Chondrocyte (in vitro differentiated cells): ENCODE data around the gene GDAP1L1. TPM values are rescaled to one million over a fixed set of nuclear protein-coding genes. Genes with fewer than 3 reads are reported as not detected.
"Not testable (repeated sequence)": the region's sequence is repeated elsewhere in the genome, so short reads cannot be mapped to it uniquely, and the experiment has no call there.

Source experiments
- DNase-seq: peaks from one replicate; pipeline ENCODE4 v3.0.0; 2021; ENCODE audit warnings: mixed read lengths, low spot score
- H3K27ac Mint-ChIP-seq: one replicate; pipeline ENCODE4 v1.8.0; 2021; ENCODE audit warnings: mild to moderate bottlenecking, moderate library complexity, mixed read lengths; ENCODE audit not compliant: unreplicated experiment
- H3K27me3 Mint-ChIP-seq: 2 replicates; pipeline ENCODE4 v1.8.0; 2021; ENCODE audit warnings: low read depth, mixed read lengths
- H3K36me3 Mint-ChIP-seq: 2 replicates; pipeline ENCODE4 v1.8.0; 2021; ENCODE audit warnings: low read depth, mixed read lengths
- H3K4me1 Mint-ChIP-seq: 2 replicates; pipeline ENCODE4 v1.8.0; 2021; ENCODE audit warnings: low read depth, mild to moderate bottlenecking, mixed read lengths
- H3K4me3 Mint-ChIP-seq: one replicate; pipeline ENCODE4 v1.8.0; 2021; ENCODE audit warnings: mild to moderate bottlenecking, moderate library complexity, mixed read lengths; ENCODE audit not compliant: unreplicated experiment
- H3K9me3 Mint-ChIP-seq: 2 replicates; pipeline ENCODE4 v1.8.0; 2021; ENCODE audit warnings: low read depth, mixed read lengths
- total RNA-seq: library from RNA; stranded (reverse); gene quantifications from 3 replicates; pipeline ENCODE4 v1.2.1, GENCODE V29; 2021
- TF ChIP-seq, protein P1 (sequence below): fragments of 200-600 bp; sonication (generic); IDR thresholded peaks from 2 replicates; pipeline ENCODE4 v1.5.0; 2021; ENCODE audit warnings: antibody characterized with exemption, mild to moderate bottlenecking, moderate library complexity

Gene GDAP1L1
- total RNA-seq, 1 donor from 2014 or later = not detected

DNA sequence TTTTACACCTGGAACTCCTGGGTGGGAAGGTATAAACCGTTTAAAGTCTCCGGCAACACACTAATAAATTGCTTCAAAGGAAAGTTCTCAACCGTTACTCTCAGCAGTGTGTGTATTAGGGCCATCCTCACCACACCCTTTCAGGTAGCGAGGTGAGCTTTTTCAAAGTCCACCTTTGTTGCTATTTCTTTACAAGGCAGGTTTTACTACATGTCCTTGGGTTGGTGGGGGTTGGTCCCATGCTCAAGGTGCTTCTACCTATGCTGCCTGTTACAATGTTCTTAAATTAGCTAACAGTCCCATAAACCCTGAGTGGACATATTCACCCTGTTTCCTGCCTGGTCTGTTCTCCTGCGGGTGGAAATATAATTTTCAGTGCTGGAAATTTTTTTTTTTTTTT is 23.4 kb upstream of the GDAP1L1 start:
- TF ChIP-seq, protein P1, sequence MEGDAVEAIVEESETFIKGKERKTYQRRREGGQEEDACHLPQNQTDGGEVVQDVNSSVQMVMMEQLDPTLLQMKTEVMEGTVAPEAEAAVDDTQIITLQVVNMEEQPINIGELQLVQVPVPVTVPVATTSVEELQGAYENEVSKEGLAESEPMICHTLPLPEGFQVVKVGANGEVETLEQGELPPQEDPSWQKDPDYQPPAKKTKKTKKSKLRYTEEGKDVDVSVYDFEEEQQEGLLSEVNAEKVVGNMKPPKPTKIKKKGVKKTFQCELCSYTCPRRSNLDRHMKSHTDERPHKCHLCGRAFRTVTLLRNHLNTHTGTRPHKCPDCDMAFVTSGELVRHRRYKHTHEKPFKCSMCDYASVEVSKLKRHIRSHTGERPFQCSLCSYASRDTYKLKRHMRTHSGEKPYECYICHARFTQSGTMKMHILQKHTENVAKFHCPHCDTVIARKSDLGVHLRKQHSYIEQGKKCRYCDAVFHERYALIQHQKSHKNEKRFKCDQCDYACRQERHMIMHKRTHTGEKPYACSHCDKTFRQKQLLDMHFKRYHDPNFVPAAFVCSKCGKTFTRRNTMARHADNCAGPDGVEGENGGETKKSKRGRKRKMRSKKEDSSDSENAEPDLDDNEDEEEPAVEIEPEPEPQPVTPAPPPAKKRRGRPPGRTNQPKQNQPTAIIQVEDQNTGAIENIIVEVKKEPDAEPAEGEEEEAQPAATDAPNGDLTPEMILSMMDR = no peak
- Mint-ChIP-seq H3K4me1 (peaks cover 8% of the 10 kb centered on the region), H3K36me3 (no peaks in the 10 kb centered on the region), H3K4me3 (no peak overlapping the region), H3K27ac (no peak overlapping the region), H3K9me3 (no peaks in the 10 kb centered on the region), H3K27me3 (no peaks in the 10 kb centered on the region)
- no peak for DNase-seq

- Mint-ChIP-seq H3K27me3 (no peaks in the 10 kb centered on the region), H3K9me3 (no peaks in the 10 kb centered on the region), H3K27ac (no peak overlapping the region)
Measured at GRCh38 chr20:44224637-44225036, 22.5 kb upstream of the GDAP1L1 start.

GRCh38 chr20:44228465-44229258 is 18.4 kb upstream of the GDAP1L1 start:
- TF ChIP-seq, protein P1 = no peak
- Mint-ChIP-seq H3K4me1 (peaks cover 7% of the 10 kb centered on the region), H3K27me3 (no peaks in the 10 kb centered on the region), H3K36me3 (no peaks in the 10 kb centered on the region), H3K9me3 (no peaks in the 10 kb centered on the region), H3K27ac (no peak overlapping the region), H3K4me3 (no peak overlapping the region)
- DNase-seq = no peak

More at GRCh38 chr20:44224637-44225036, 22.5 kb upstream of the GDAP1L1 start:
- peaks cover 3% of the 10 kb centered on the region for H3K4me1 Mint-ChIP-seq
- no peaks in the 10 kb centered on the region for H3K36me3 Mint-ChIP-seq
- DNase-seq = no peak
- TF ChIP-seq, protein P1 = no peak
- H3K4me3 Mint-ChIP-seq = no peak overlapping the region

DNA sequence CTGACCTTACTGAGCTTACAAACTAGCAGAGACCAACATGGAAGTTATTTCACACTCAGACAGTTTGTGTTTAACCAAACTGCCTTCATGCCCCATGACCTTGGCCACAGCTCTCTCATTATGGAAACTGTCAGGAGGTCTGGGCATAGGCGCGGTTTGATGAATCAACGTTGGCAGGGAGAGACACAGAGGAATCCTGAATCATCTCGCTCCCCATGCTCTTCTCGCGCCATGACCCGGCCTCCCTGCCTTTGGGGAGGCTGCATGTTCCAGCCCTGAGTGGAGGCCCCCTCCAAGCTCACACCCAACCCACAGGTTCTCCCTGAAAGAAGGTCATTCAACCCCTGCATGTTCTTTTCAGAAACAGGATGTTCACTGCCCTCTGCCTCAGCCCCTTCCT is 15.9 kb upstream of the GDAP1L1 start:
- no peaks in the 10 kb centered on the region for H3K36me3 Mint-ChIP-seq
- H3K27me3 Mint-ChIP-seq = no peaks in the 10 kb centered on the region
- H3K4me1 Mint-ChIP-seq = peaks cover 7% of the 10 kb centered on the region
- TF ChIP-seq, protein P1 = no peak
- no peak overlapping the region for H3K27ac Mint-ChIP-seq
- no peak for DNase-seq
- H3K4me3 Mint-ChIP-seq = no peak overlapping the region
- H3K9me3 Mint-ChIP-seq = no peaks in the 10 kb centered on the region

DNA sequence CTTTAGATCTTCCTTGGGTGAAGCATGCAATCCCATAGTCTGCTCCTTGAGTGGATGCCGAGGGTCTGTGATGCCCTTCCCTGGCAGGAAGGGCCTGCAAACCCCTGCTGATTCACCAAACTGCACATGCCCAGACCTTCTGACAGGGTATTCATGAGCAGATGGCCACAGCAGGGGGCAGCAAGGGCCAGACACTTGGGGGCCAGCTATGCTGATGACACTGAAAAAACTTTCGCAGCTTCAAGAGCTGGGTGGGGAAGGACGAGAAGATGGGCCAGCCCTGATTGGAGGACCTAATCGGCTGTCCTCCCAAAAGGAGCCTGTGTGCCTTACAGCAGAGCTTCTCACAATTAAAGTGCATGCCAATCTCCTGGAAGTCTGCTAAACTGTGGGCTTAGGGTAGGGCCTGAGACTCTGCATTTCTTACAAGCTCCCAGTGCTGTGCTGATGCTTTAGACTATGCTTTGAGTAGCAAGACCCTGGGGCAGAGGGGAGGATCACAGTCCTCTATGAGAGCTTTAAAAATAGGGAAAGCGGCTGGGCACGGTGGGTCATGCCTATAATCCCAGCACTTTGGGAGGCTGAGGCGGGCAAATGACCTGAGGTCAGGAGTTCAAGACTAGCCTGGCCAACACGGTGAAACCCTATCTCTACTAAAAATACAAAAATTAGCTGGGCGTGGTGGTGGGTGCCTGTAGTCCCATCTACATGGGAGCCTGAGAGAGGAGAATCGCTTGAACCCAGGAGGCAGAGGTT is 15.2 kb upstream of the GDAP1L1 start:
- no peak for DNase-seq
- Mint-ChIP-seq H3K27me3 (no peaks in the 10 kb centered on the region), H3K4me1 (peaks cover 7% of the 10 kb centered on the region), H3K36me3 (no peaks in the 10 kb centered on the region), H3K4me3 (no peak overlapping the region), H3K9me3 (peaks cover 2% of the 10 kb centered on the region), H3K27ac (no peak overlapping the region)
- TF ChIP-seq, protein P1 = no peak

DNA sequence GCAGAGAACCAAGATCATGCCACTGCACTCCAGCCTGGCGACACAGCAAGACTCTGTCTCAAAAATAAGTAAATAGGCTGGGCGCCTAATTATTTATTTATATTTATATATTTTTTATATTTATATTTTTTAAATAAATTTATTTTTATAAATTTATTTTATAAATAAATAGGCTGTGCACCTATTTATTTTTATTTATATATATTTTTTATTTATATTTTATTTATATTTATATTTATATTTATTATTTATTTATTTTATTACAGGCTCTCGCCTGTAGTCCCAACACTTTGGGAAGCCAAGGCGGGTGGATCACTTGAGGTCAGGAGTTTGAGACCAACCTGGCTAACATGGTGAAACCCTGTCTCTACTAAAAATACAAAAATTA is 14.6 kb upstream of the GDAP1L1 start:
- H3K27me3 Mint-ChIP-seq, H3K9me3 Mint-ChIP-seq, H3K4me1 Mint-ChIP-seq, H3K4me3 Mint-ChIP-seq, H3K36me3 Mint-ChIP-seq, H3K27ac Mint-ChIP-seq, DNase-seq: not testable (repeated sequence)
